OCI-LY3 (cell line): ENCODE results near the gene CCKAR.

Experiments
- CTCF ChIP-seq: fragments of 200-600, 300-600 bp; sonication (generic); IDR thresholded peaks from 2 replicates; pipeline ENCODE4 v1.5.1; 2014; ENCODE audit warnings: antibody characterized with exemption, low read length, low read depth
- EZH2phosphoT487 ChIP-seq: fragments of 200-600 bp; shearing (Covaris generic); IDR thresholded peaks from 2 replicates; pipeline ENCODE4 v1.6.1; 2018; ENCODE audit warnings: antibody characterized with exemption, mixed run types, low read depth

GRCh38 chr4:26485684-26486083 is 4.6 kb downstream of the CCKAR start:
- no peak for TF ChIP-seq EZH2phosphoT487
- no peak for TF ChIP-seq CTCF
